Cerebellar nuclear complex (tissue), 1 donor: Measurements from ENCODE around the gene ZSWIM3.

Experiments
- DNase-seq, 2 experiments: peaks; one replicate each; lab custom pipeline; 2025; lab: John Stamatoyannopoulos, UW

Gene ZSWIM3

DNA sequence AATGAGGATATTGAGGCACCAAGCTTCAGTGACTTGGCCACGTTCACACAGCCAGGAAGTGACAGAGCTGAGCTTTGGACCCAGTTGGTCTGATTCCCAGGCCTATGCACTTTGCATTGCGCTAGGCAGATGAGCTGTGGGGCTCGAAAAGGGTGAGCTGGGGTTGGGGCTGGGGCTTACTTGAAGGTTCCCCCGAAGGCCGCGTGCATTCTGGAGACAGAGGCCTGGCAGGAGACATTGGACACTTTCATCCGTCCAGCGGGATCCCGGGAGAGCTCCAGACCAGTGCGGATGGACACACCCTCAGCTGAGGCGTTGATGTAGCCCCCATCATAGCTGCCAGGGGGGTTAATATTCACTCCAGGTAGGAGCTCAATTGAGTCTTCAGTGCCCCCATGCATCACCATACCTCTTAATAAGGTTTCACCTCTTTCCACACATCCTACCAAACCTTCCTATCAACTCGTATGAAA, 52.0 kb downstream of the ZSWIM3 start:
- DNase-seq, result no peak

DNA sequence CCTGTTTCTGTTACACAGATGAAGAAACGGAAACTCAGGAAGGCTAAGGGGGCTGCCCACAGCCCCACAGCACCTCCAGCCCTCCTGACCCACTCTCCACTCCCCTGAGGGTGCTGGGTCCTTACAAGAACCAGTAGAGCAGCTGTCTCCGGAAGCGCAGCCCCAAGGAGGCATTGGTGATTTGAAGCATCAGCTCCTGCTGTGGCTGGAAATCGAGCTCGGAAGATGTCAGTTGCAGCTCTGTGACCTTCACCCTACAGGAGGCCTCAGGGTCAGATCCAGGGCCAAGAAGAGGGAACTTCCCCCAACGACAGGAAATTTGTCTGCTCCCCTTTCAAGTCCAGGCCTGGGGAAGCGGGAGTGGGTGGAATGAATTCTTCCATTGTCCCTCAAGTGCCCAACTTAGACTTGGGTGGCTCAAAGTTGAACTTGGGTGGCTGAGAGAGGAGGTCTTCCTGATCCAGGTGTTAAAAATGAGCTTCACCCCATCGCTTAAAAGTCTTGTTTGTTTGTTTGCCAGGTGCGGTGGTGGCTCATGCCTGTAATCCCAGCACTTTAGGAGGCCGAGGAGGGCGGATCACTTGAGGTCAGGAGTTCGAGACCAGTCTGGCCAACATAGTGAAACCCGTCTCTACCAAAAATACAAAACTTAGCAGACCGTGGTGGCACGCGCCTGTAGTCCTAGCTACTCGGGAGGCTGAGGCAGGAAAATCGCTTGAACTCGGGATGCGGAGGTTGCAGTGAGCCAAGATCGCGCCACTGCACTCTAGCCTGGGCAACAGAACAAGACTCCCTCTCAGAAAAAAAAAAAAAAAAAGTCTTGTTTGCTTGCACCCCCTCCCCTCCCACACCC, 52.6 kb downstream of the ZSWIM3 start:
- DNase-seq, result no peak

DNA sequence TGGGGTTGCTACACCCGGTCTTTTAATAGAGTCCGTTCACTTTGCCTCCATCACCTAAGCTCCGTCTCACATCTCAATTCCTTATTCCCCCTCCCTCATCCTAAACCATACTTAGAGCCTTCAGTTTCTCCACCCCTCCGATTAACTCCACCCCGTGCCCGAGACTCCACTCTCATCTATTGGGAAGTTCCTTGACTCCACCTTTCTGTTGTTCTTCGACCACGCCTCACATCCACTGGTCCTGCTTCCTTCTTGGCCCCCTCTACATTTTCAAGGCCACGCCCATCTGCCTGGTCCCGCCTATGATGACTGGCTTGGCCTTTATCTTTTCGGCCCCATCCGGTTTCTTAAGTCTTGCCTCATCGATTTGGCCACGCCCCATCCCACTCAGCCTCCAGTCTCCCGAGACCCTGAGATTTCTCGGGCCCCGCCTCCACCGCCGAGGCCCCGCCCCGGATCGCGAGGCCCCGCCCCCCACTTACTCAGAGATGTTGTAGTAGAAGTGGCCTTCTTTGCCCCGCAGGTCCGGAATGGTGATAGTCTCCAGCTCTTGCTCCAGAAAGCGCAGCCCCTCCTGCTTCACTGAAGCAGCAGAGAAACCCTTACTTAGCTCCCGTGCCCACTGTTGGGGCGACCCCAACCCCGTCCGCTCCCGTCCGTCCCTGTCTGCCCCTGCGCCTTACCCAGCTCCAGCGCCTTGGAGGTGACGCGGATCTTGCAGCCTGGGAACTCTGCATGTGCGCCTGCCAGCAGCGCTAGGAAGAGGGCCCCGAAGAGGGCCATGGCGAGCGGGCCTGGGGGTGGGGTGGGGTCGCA, 53.5 kb downstream of the ZSWIM3 start:
- DNase-seq, result no peak

DNA sequence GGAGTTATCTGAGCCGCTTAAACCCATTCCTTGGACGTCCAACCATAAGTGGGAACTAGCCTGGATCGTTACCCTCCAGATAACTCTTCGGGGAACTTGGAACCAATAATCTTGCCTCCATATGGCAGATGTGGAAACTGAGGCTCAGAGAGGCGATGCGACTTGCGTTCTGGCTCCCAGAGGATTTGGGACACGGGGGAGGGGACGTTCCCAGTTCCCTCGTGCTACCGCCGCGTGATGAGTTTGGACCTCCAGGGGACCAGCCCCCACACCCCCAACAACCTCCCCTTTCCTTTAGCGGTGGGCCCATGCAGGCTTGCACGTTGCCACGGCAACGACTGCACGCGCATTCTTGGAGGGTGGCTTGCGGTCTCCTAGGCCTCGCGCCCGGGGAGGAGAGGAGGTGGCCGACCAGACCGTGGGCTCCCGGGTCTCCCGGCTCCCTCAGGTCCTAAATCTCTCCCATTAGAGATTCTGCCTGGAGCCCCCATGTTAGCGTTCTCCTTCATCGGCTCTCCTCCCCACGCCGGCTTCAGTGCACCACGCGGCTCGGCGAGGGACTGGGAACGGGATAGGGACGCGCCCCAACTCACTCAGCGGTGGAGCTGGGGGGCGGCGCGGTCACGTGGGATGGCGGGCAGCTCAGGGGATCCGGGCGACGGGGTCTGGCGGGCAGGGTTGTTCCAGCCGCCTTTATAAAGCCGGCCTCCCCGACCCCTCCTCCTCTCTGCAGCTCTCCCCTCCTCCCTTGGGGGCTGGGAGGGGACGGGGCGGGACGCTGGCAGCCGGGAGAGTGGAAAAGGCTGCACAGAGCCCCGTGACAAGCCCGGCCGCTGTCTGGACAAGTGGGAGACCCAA, 54.3 kb downstream of the ZSWIM3 start, which contains the start of gene PLTP:
TSS of gene PLTP (minus strand) at position 670 of the 858 bp plus-strand sequence. CDS start 703 bp downstream, outside the sequence.
- no peak for DNase-seq

DNA sequence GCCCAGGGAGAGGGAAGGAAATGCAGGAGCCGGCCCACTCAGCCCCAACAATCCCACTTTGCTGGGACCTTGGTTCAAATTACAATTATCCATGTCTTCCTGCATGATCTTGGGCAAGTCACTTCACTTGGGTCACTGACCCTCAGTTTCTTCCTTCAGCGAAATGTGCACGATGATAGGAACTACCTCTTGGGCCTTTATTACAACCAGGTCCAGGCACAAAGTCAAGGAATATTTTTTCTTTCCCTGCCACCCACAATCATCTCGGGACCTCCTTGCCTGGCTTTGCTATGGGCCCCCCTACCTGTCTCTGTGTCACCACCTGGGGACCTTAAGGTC, 54.9 kb downstream of the ZSWIM3 start:
- no peak for DNase-seq

DNA sequence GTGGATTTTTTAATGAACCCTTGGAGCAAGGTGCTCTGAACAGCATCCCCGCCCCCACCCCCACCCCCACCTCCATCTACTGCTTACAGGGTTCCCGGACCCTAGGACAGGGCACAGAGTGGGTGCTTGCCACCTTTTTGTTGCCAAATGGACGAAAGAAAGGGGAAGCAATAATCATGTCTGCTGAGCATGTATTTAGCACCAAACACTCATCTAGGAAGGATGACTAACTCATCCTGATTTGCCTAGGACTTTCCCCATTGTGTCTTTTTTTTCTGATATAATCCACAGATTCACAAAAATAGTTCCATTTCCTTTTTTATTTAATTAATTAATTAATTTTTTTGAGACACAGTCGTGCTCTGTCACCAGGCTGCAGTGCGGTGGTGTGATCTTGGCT, 55.7 kb downstream of the ZSWIM3 start:
- no peak for DNase-seq

DNA sequence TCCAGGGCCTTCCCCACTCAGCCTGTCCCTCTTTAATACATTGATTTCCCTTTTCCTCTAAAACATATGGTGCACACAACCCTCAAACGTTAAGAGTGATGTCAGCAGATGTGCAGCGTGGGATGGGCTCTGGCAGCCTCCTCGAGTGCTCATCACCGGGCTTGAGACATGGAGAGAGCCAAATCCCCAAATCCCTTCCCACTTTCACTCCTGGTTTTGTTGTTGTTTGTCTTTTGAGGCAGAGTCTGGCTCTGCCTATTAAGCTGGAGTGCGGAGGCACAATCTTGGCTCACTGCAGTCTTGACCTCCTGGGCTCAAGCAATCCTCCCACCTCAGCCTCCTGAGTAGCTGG, 60.4 kb downstream of the ZSWIM3 start:
- DNase-seq, result no peak

DNA sequence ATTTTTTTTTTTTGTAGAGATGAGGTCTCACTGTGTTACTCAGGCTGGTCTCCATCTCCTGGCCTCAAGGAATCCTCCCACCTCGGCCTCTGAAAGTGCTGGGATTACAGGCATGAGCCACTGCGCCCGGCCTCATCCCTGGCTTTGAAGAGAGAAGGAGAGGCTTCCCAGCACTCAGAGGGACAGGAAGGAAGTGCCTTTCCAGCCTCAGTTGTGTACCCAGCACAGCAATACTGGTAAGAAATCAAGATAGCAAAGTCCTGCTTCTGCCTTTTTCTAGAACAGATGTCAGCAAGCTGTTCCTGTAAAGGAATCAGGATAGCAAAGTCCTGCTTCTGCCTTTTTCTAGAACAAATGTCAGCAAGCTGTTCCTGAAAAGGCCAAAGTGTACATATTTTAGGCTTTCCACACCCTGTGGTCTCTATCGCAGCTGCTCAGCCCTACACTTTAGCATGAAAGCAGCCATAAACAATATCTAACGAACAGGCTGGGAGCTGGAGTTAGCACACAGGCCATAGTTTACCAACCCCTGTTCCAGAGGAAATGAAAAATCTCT, 60.8 kb downstream of the ZSWIM3 start:
- no peak for DNase-seq

DNA sequence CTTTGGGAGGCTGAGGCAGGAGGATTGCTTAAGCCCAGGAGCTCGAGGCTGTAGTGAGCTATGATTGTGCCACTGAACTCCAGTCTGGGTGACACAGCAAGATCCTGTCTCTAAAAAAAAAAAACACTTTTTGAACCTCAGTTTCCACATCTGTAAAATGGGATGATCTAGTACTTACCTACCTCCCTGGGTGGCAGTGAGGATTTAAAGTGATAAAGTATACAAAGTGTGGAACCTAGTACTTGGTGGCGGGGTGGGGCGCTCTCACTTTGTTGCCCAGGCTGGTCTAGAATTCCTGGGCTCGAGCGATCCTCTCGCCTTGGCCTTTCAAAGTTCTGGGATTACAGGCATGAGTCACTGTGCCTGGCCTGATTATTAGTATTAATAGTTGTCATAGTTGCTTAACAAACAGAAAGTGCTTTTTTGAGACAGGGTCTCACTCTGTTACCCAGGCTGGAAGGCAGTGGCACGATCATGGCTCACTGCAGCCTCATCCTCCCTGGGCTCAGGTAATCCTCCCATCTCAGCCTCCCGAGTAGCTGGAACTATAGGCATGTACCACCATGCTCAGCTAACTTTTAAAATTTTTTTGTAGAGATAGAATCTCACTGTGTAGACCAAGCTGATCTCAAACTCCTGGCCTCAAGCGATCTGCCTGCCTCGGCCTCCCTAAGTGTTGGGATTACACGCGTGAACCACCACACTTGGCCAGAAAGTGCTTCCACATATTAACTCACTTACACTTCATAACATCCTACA, 61.5 kb downstream of the ZSWIM3 start:
- DNase-seq, result no peak

DNA sequence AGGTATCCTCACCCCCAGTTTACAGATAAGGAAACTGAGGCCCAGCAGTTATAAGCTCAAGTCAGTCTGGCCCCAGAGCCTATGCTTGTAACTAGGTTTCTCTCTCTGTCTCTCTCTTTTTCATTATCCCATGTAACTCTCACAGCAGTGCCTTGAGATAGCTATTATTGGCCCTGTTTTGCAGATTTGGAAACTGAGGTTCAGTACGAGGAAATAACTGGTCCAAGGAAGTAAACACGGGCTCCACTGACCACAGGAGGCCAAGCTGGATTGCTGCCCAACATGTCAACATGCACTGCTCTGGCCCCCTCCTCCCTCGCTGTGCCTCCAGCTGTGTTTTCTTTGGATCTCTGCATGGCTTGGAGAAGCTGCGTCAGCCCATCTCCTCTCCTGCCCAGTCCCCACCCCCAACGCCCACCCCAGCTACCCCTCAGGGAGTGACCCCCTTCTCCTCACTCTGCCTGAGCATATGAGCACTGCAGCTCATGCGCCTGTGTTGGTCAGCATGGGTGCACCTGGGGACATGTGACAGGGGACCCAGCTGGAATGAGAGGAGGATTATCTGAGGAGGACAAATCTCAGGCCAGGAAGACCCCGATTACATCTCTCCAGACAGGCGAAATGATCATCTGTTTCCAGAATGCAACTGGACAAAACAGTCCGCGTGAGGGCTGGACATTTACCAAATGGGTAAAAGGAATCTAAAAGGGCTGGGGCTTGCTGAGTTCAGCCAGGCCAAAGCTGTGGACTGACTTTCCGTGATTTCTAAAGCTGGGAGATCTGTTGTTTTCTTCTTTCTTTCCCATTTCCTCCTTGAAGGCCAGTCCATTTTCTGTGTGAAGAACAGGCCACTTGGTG, 62.4 kb downstream of the ZSWIM3 start:
- DNase-seq, result no peak

DNA sequence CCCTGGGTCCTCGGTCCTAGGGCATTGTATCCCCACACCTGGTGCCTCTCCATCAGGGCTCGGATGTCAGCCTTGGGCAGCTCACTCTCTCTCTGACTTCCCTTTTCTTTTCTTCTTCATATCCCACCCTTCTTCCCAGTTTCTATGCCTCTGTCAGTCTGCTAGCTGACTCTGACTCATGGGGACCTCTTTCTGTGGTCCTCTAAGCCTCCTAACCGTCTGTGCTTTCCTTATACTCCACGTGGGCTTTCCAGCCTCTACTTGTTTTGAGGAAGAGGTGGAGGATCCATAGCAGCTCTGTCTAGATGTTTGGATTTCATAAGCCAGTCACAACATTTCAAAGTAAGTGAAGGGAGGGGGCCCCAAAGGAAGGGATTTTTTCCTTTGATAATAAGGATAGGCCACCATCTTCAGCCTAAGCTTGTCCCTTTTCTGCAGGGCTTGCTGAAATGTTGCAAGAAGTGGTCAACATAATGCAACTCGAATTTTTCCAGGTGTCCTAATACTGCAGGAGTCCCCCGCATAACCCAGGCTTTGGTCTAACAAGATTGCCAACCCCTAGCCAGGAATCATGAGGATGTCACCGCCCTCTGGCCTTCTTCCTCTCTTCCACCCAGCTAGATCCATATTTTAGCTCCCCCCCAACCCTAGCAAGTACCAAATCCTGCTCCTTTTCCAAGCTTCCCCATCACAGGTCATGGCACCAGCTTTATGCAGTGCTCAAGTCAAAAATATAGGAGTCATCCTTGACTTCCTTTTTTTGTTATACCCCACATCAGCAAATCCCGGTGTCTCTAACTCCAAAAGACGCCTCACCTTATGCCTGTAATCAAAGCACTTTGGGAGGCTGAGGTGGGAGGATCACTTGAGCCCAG, 63.3 kb downstream of the ZSWIM3 start:
- DNase-seq, result no peak

DNA sequence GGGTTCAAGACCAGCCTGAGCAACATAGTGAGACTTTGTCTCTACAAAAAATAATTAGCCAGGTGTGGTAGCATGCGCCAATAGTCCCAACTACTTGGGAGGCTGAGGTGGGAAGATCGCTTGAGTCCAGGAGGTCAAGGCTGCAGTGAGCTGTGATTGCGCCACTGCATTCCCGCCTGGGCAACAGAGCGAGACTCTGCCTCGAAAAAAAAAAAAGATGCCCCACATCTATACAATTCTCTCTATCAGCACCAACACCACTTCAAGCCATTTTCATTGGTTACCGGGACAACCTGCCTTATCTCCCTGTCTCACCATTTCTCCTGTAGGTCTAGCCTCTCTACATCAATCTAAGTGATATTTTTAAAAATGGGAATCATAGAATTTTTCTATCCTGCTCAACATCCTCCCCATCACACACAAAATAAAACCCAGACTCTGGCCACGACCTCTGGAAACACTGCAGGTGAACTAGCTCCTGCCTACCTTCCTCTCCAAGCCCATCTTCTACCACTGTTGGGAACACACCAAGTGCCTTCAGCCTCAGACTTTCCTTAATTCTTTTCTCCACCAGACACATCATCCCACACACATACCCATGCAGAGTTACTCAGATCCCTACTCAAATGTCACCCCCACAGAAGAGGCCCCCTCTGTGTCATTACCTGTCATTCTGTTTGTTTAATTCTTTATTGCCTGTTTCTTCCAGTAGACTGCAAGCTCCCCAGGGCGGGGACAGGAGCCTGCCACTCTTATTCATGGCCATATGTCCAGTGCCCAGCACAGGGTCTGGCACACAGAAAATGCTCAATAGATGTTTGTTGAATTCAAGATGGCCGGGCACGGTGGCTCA, 64.1 kb downstream of the ZSWIM3 start:
- no peak for DNase-seq

DNA sequence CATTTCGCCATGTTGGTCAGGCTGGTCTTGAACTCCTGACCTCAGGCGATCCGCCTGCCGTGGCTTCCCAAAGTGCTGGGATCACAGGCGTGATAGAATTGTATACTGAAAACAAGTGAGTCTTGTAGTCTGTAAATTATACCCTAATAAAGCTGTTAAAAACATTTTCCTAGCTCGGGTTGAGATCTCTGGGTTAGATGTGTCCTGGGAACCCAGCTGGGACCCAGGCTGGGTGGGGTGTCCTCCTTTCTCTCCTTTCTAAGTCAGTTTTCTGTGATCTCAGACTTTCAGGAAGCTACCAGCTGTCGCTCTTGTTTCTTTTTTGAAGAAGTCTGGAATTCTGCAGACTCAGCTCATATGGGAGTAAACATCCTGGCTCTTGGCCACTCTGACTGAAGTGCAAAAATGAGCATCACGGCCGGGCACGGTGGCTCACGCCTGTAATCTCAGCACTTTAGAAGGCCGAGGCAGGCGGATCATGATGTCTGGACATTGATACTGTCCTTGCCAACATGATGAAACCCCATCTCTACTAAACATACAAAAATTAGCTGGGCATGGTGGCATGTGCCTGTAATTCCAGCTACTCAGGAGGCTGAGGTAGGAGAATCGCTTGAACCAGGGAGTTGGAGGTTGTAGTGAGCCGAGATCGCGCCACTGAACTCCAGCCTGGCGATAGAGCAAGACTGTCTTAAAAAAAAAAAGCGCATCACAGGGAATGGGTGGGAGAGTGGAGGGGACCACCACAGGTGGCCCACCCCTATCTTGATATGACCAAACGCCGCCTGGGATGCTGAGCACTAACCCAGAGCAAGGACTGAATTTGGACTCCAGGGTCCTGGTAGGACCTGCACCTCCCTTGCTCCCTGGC, 67.2 kb downstream of the ZSWIM3 start:
- no peak for DNase-seq

DNA sequence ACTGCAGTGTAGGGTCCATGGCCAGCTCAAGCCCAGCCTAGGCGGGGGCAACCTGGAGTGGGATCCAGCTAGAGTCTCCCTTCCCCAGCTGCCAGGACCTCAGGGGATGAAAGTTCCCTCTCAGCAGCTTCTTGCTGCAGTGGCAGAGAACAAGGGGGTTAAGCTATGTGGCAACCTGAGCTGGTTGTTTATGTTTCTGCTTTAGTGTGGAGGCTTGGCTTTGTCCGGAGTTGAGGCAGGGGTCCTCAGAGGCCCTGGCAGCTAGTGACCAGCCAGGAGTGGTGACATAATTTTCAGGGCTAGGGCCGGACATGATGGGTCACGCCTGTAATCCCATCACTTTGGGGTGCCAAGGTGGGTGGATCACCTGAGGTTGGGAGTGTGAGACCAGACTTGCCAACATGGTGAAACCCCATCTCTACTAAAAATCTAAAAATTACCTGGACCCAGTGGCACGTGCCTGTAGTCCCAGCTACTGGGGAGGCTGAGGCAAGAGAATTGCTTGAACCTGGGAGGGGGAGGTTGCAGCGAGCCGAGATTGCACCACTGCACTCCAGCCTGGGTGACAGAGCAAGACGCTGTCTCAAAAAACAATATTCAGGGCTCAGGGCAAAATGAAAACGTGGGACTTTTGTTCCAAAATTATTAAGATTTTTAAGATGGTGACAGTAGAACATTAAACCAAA, 68.5 kb downstream of the ZSWIM3 start:
- no peak for DNase-seq

DNA sequence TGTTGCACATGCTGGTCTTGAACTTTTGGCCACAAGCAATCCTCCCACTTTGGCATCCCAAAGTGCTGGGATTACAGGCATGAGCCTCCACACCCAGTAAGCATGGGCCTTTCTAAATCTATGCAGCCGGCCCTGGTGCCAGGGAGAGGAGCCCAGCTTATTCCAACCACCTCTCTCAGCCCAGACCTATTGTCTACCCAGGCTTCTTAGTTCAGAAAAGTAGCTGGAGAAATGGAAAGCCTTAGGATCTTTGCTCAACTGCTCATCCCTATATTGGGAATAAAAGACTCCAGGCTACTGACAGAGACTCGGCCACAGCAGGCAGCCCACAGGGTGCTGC, 69.3 kb downstream of the ZSWIM3 start:
- no peak for DNase-seq

DNA sequence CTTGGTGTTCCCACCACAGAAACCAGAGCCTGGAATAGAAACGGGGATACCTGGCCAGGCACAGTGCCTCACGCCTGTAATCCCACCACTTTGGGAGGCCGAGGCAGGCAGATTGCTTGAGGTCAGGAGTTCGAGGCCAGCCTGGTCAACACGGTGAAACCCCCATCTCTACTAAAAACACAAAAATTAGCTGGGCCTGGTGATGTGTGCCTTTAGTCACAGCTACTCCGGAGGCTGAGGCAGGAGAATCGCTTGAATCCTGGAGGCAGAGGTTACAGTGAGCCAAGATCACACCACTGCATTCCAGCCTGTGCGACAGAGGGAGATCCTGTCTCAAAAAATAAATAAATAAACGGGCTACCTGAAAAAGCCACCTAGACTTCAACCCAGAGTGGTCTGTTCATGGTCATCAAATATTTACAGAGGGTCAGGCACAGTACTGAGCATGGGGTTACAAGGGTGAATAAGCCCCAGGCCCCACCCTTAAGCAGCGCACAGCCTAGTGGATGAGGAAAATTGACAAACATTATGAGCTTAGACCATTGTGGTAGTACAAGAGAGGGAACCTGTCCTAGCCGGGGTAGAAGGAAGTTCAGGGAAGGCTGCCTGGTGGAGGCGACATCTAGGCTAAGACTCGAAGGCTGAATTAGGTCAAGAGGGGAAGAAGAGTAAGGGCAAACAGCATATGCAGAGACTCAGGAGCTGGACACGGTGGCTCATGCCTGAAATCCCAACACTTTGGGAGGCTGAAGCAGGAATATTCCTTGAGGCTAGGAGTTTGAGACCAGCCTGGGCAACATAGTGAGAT, 69.9 kb downstream of the ZSWIM3 start:
- no peak for DNase-seq
